GM12878 (cell line): ENCODE results near the gene ANO2. TPM values are rescaled to one million over a fixed set of nuclear protein-coding genes. Genes with fewer than 3 reads are reported as not detected.

Experiments used
- ATAC-seq: fragments of 200-7000 bp; cut with Tn5 transposase; 3 replicates; pipeline ENCODE4 v1.9.1; 2020; ENCODE audit warnings: mild to moderate bottlenecking, moderate library complexity
- BruUV-seq: library from RNA; stranded (reverse); fragments of 400-500 nt; replicated peaks from 2 replicates; lab custom pipeline; 2021; lab: Mats Ljungman, UMichigan
- CTCF ChIA-PET: fragments of 300-600 bp; sonication (Branson Sonifier 250); formaldehyde crosslinking; extraction: SDS; loops from one replicate; lab custom pipeline; 2021; ENCODE audit warnings: inconsistent platforms; lab: Yijun Ruan, JAX
- POLR2A ChIA-PET: fragments of 350-600 bp; formaldehyde crosslinking; extraction: SDS; loops from one replicate; lab custom pipeline; 2021; ENCODE audit warnings: inconsistent platforms; lab: Charles Lee
- RAD21 ChIA-PET: fragments of 300-600 bp; sonication (Branson Sonifier 250); formaldehyde crosslinking; loops from one replicate; lab custom pipeline; 2023; ENCODE audit warnings: antibody characterized with exemption; ENCODE audit not compliant: unreplicated experiment; lab: Charles Lee
- SMC1A ChIA-PET: fragments of 300-600 bp; sonication (Branson Sonifier 250); formaldehyde crosslinking; loops from one replicate; lab custom pipeline; 2023; ENCODE audit not compliant: unreplicated experiment, uncharacterized antibody; lab: Charles Lee
- DNase-seq: peaks from one replicate; pipeline ENCODE4 v3.0.0-alpha.2; 2011; ENCODE audit warnings: low read depth, low spot score
- FAIRE-seq: peaks from 3 replicates; lab custom pipeline; 2011; peaks lifted over from hg19 to GRCh38; lab: Jason Lieb, UNC
- H2AFZ ChIP-seq: 2 replicates; pipeline ENCODE4 v1.6.0; 2011; ENCODE audit warnings: low read depth, low read length, control low read depth; ENCODE audit not compliant: control insufficient read depth
- H3K27ac ChIP-seq: 2 replicates; pipeline ENCODE4 v1.5.1; 2011; ENCODE audit warnings: control low read depth; ENCODE audit not compliant: control insufficient read depth, insufficient read depth
- H3K27me3 ChIP-seq, 2 experiments: replicated peaks in 1 of 2; 2 replicates each; pipeline versions ENCODE4 v1.6.0 to v1.6.1; 2011; ENCODE audit warnings: low read length in 1 of 2; ENCODE audit not compliant: control insufficient read depth in 2 of 2, insufficient read depth in 2 of 2
- H3K36me3 ChIP-seq, 2 experiments: 2 replicates each; pipeline ENCODE4 v1.5.1; 2011; ENCODE audit warnings: low read length in 1 of 2; ENCODE audit not compliant: control insufficient read depth in 2 of 2, insufficient read depth in 2 of 2
- H3K4me1 ChIP-seq: 2 replicates; pipeline ENCODE4 v1.6.1; 2011; ENCODE audit warnings: mild to moderate bottlenecking, low read length, moderate library complexity, mixed read lengths; ENCODE audit not compliant: control insufficient read depth, insufficient read depth
- H3K4me2 ChIP-seq: 2 replicates; pipeline ENCODE4 v1.6.0; 2011; ENCODE audit warnings: control low read depth; ENCODE audit not compliant: control insufficient read depth, insufficient read depth
- H3K4me3 ChIP-seq: fragments of 200-600 bp; sonication (generic); 2 replicates; pipeline ENCODE4 v1.5.1; 2016
- H3K79me2 ChIP-seq: 2 replicates; pipeline ENCODE4 v1.6.0; 2011; ENCODE audit warnings: low read length; ENCODE audit not compliant: control insufficient read depth, insufficient read depth
- H3K9ac ChIP-seq: 2 replicates; pipeline ENCODE4 v1.8.0; 2011; ENCODE audit warnings: low read length, control low read depth, mixed read lengths; ENCODE audit not compliant: control insufficient read depth, insufficient read depth
- H3K9me3 ChIP-seq: replicated peaks from 3 replicates; pipeline ENCODE4 v1.5.1; 2011; ENCODE audit warnings: mild to moderate bottlenecking, low read length; ENCODE audit not compliant: control insufficient read depth, insufficient read depth
- H4K20me1 ChIP-seq: 2 replicates; pipeline ENCODE4 v1.6.0; 2011; ENCODE audit not compliant: control insufficient read depth, insufficient read depth
- CBFB ChIP-seq: IDR thresholded peaks from 2 replicates; pipeline ENCODE4 v1.6.1; 2016; ENCODE audit warnings: antibody characterized with exemption, low read depth
- EP300 ChIP-seq, 2 experiments: fragments of 150-350 bp in 1 of 2; IDR thresholded peaks; 2 replicates each; pipeline ENCODE4 v1.6.1; 2011 to 2012; ENCODE audit warnings: low read depth in 2 of 2, low read length in 2 of 2, borderline replicate concordance in 1 of 2, improper control_type of control experiment in 1 of 2, inconsistent platforms in 1 of 2; ENCODE audit not compliant: control insufficient read depth in 1 of 2
- NFXL1 ChIP-seq: fragments of 450-650 bp; IDR thresholded peaks from 2 replicates; pipeline ENCODE4 v1.6.1; 2017; ENCODE audit warnings: antibody characterized with exemption, mild to moderate bottlenecking, borderline replicate concordance
- SUZ12 ChIP-seq: fragments of 200-600 bp; sonication (generic); IDR thresholded peaks from one replicate; pipeline ENCODE4 v1.6.1; 2018; ENCODE audit warnings: antibody characterized with exemption, mild to moderate bottlenecking; ENCODE audit not compliant: unreplicated experiment
- WGBS: methylation state at CpG from one replicate; pipeline ENCODE4 v1.1.6; 2016; ENCODE audit warnings: low lambda C conversion rate; ENCODE audit not compliant: insufficient replicate concordance, insufficient coverage; ENCODE audit errors: missing lambda C conversion rate; 5-methylcytosine and 5-hydroxymethylcytosine counted together
- in situ Hi-C: fragments of 300-500 bp; cut with MboI; formaldehyde crosslinking; loops from 9 replicates; pipeline ENCODE4 v1.14.3; 2018; ENCODE audit warnings: mixed read lengths
- intact Hi-C: fragments of 100-400 bp; cut with micrococcal nuclease; formaldehyde crosslinking; loops from one replicate; pipeline ENCODE4 v1.14.2; 2022; ENCODE audit not compliant: unreplicated experiment
- polyA plus RNA-seq, 11 experiments: library from polyadenylated mRNA; depleted of rRNA in 4 of 11; unstranded in 6 of 11; stranded (reverse) in 5 of 11; fragments of >200 nt; fragmentation: Nextera tagmentation in 4 of 11; fragmentation: Illumina TruSeq in 1 of 11; extraction: Ambion mirVana in 4 of 11; extraction: Trizol in 1 of 11; gene quantifications; 1 replicate in 1 of 11; 2 replicates in 10 of 11; pipeline versions ENCODE4 v1.2.1 to v1.2.3, GENCODE V29; 2011 to 2016; ENCODE audit warnings: inconsistent platforms in 2 of 11, missing spikeins in 2 of 11, low read depth in 1 of 11
- total RNA-seq, 4 experiments: library from RNA; depleted of rRNA in 3 of 4; stranded (reverse); fragments of >200 nt in 3 of 4; fragmentation: Illumina TruSeq in 1 of 4; extraction: Trizol in 1 of 4; gene quantifications; 2 replicates each; pipeline versions ENCODE4 v1.2.1 to v1.2.3, GENCODE V29; 2013 to 2021
- TF ChIP-seq, protein P1 (sequence below): IDR thresholded peaks from 2 replicates; pipeline ENCODE4 v1.6.1; 2011; ENCODE audit warnings: borderline replicate concordance, low read depth, mild to moderate bottlenecking, moderate library complexity, mixed read lengths, low read length; ENCODE audit not compliant: insufficient read depth; ENCODE audit errors: extremely low read length
- TF ChIP-seq, protein P2 (sequence below): IDR thresholded peaks from 2 replicates; pipeline ENCODE4 v1.6.1; 2012; ENCODE audit warnings: low read depth, low read length, improper control_type of control experiment
- TF ChIP-seq, protein P3 (sequence below): IDR thresholded peaks from 2 replicates; pipeline ENCODE4 v1.6.1; 2012; ENCODE audit warnings: improper control_type of control experiment, low read depth, low read length; ENCODE audit not compliant: insufficient replicate concordance

Gene ANO2
- total and polyA plus RNA-seq, 10 of the 15 experiments (the other 5 are each of a cell fraction or from before 2014, with no cell fraction given) = not detected

DNA sequence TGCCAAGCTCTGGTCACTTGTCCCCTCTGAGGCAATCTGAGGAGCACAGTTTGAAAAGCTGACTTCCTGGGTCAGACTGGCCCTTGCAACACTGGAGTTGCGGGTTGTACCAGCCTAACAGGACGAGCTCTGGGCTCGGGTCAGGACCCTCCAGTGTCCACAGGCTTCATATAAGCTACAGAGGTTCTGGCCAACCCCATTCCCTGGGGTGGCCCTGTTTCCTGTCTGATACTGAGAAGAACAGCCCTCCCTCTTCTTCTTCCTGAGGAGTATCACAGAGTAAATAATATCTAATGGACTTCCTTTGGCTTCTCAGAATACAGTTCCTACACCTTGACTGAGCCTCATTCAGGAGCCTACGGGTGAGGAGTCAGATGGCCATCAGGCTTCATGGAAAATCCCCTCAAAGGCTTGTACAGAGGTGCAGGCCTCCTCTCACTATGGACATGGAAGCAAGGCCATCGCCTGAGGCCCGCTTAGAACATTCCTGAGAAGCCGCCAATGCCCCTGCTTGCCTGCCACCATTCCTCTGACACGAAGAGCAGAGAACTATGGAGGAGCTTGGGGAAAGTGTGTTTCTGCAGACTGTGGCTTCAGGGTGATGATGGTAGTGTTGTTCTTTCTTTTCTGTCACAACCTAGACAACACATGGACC lies 28.5 kb upstream of the ANO2 start:
- WGBS = 29% methylated on average over 8 of the region's 8 CpGs
- Histone ChIP-seq H3K4me3 (no peak overlapping the region), H3K27ac (no peak overlapping the region), H3K27me3 (peaks cover 1 to 16% of the 10 kb centered on the region in 2 experiments), H3K4me2 (no peak overlapping the region), H3K79me2 (no peaks in the 10 kb centered on the region), H4K20me1 (no peaks in the 10 kb centered on the region), H3K36me3 (no peaks in the 10 kb centered on the region), H3K4me1 (no peaks in the 10 kb centered on the region), H2AFZ (no peak overlapping the region), H3K9ac (no peak overlapping the region), H3K9me3 (no peaks in the 10 kb centered on the region)
- FAIRE-seq (no peak), ATAC-seq (no peak), DNase-seq (no peak)
- CTCF ChIA-PET = interaction anchor here (0.7 kb wide), 1 partner anchor 291 kb away, joined by 3 read pairs; no protein-coding TSS in a partner anchor
- SMC1A ChIA-PET = interaction anchor here (1.8 kb wide), 1 partner anchor 16 kb away, joined by 10 read pairs; no protein-coding TSS in a partner anchor
- intact Hi-C loops (no loop called here), in situ Hi-C loops (no loop called here)
- POLR2A ChIA-PET = no interaction called here
- no TSS peak for BruUV-seq
- TF ChIP-seq, protein P1, sequence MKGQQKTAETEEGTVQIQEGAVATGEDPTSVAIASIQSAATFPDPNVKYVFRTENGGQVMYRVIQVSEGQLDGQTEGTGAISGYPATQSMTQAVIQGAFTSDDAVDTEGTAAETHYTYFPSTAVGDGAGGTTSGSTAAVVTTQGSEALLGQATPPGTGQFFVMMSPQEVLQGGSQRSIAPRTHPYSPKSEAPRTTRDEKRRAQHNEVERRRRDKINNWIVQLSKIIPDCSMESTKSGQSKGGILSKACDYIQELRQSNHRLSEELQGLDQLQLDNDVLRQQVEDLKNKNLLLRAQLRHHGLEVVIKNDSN = no peak
- TF ChIP-seq, protein P2, sequence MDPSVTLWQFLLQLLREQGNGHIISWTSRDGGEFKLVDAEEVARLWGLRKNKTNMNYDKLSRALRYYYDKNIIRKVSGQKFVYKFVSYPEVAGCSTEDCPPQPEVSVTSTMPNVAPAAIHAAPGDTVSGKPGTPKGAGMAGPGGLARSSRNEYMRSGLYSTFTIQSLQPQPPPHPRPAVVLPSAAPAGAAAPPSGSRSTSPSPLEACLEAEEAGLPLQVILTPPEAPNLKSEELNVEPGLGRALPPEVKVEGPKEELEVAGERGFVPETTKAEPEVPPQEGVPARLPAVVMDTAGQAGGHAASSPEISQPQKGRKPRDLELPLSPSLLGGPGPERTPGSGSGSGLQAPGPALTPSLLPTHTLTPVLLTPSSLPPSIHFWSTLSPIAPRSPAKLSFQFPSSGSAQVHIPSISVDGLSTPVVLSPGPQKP = no peak
- TF ChIP-seq, protein P3, sequence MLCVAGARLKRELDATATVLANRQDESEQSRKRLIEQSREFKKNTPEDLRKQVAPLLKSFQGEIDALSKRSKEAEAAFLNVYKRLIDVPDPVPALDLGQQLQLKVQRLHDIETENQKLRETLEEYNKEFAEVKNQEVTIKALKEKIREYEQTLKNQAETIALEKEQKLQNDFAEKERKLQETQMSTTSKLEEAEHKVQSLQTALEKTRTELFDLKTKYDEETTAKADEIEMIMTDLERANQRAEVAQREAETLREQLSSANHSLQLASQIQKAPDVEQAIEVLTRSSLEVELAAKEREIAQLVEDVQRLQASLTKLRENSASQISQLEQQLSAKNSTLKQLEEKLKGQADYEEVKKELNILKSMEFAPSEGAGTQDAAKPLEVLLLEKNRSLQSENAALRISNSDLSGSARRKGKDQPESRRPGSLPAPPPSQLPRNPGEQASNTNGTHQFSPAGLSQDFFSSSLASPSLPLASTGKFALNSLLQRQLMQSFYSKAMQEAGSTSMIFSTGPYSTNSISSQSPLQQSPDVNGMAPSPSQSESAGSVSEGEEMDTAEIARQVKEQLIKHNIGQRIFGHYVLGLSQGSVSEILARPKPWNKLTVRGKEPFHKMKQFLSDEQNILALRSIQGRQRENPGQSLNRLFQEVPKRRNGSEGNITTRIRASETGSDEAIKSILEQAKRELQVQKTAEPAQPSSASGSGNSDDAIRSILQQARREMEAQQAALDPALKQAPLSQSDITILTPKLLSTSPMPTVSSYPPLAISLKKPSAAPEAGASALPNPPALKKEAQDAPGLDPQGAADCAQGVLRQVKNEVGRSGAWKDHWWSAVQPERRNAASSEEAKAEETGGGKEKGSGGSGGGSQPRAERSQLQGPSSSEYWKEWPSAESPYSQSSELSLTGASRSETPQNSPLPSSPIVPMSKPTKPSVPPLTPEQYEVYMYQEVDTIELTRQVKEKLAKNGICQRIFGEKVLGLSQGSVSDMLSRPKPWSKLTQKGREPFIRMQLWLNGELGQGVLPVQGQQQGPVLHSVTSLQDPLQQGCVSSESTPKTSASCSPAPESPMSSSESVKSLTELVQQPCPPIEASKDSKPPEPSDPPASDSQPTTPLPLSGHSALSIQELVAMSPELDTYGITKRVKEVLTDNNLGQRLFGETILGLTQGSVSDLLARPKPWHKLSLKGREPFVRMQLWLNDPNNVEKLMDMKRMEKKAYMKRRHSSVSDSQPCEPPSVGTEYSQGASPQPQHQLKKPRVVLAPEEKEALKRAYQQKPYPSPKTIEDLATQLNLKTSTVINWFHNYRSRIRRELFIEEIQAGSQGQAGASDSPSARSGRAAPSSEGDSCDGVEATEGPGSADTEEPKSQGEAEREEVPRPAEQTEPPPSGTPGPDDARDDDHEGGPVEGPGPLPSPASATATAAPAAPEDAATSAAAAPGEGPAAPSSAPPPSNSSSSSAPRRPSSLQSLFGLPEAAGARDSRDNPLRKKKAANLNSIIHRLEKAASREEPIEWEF = no peak
- TF ChIP-seq CBFB (no peak), SUZ12 (no peak), EP300 (IDR thresholded peaks at IDR 0.05; ENCODE audit: borderline replicate concordance in 1 of 2, control insufficient read depth in 1 of 2, low read depth in 2 of 2, low read length in 2 of 2) (no peak), NFXL1 (no peak)
- RAD21 ChIA-PET = interaction anchor here (0.6 kb wide), 1 partner anchor 24 kb away, joined by 3 read pairs; no protein-coding TSS in a partner anchor
